Measurements from ENCODE around the gene ADGRL1. TPM values are rescaled to one million over a fixed set of nuclear protein-coding genes. Genes with fewer than 3 reads are reported as not detected.
A peak's percentile ranks its signal among the peaks of the same experiment; 100 is the strongest.

The ADGRL1 gene
- total RNA-seq, 2 experiments from 2014 or later, result 22.2 to 23.9 TPM

DNA sequence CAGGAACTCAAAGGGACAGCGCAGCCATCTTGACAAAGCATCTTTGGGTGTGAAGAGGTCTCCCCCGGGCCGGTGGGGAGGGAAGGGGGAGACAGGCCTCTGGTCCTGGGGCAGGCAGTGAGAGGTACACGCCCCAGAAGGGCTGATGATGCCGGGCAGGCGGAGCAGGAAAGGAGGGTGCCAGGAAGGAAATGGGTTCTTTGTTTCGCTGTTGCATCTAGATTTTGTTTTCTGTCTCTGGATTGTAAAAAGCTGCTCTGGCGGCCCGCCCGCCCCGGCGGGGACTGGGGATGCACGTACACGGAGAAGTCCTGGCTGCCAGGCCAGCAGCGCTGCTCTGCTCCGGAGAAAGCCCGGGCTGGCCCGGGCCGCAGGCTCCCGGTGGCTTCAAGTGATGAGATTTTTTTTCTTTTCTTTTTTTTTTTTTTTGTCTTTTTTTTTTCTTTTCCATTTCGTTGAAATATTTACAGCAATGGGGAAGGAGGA, 56.4 kb downstream of the ADGRL1 start:
- POLR2A ChIA-PET, result interaction anchor here (0.5 to 5.3 kb wide), 5 partner anchors 12 to 536 kb away, joined by 3 to 52 read pairs (median 3); partner anchors contain the start of gene ASF1B
- H3K4me3 ChIP-seq (ENCODE audit: low read length), result peak overlapping the region; percentile 55

DNA sequence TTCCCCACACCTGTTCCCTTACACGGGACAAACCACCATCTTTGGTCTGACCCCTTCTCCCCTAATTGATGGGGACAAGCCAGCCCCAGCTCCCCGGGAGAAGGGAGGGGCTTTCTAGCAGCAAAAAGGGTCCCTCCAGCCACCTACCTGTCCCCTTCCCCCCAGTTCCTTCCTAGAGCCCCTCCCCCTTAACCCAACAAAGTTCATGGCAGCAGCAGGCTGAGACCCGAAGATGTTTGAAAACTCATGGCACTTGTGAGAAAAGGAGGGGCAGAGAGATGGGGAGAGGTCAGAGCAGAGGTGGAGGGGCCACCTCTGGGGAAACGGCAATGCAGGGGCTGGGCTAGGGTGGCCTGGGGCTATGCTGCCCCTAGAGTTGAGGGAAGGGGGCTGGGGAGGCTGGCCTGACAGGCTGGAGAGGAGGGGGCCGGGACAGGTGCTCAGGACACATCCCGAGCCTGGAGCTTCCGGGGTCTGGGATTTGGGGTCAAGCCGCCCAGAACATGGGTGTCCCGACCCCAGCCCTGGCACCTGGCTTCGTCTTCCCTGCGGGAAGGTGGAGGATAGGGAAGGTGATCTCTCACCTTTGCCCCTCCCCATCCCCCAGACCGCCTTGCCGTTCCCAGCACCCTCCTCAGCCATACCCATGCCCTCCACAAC, 57.1 kb downstream of the ADGRL1 start:
- H3K9me3 Mint-ChIP-seq, result no peaks in the 10 kb centered on the region
- Histone ChIP-seq H3K4me1 (ENCODE audit: insufficient read depth, low read length) (peaks cover 40% of the 10 kb centered on the region), H3K9me3 (ENCODE audit: control insufficient read depth in 1 of 2, insufficient read depth in 1 of 2, low read length in 2 of 2) (no peaks in the 10 kb centered on the region), H3K27me3 (ENCODE audit: control insufficient read depth in 1 of 2, insufficient read depth in 2 of 2, low read length in 2 of 2) (no peaks in the 10 kb centered on the region), H3K36me3 (ENCODE audit: insufficient read depth, low read length) (peaks cover 7% of the 10 kb centered on the region), H3K4me3 (ENCODE audit: low read length) (peak overlapping the region; percentile 55), H3K27ac (ENCODE audit: low read depth in 1 of 2, low read length in 2 of 2) (peak overlapping the region; percentile 84 to 94)
- TF ChIP-seq, protein P1, sequence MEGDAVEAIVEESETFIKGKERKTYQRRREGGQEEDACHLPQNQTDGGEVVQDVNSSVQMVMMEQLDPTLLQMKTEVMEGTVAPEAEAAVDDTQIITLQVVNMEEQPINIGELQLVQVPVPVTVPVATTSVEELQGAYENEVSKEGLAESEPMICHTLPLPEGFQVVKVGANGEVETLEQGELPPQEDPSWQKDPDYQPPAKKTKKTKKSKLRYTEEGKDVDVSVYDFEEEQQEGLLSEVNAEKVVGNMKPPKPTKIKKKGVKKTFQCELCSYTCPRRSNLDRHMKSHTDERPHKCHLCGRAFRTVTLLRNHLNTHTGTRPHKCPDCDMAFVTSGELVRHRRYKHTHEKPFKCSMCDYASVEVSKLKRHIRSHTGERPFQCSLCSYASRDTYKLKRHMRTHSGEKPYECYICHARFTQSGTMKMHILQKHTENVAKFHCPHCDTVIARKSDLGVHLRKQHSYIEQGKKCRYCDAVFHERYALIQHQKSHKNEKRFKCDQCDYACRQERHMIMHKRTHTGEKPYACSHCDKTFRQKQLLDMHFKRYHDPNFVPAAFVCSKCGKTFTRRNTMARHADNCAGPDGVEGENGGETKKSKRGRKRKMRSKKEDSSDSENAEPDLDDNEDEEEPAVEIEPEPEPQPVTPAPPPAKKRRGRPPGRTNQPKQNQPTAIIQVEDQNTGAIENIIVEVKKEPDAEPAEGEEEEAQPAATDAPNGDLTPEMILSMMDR (IDR thresholded peaks at IDR 0.05), result no peak
- intact Hi-C loops (cut with DNase I, micrococcal nuclease), result loop anchor here (1.0 to 5.0 kb wide), 3 partner anchors 12 to 198 kb away; no protein-coding TSS in a partner anchor
- POLR2A ChIA-PET, result interaction anchor here (0.5 to 5.3 kb wide), 4 partner anchors 11 to 536 kb away, joined by 3 to 52 read pairs (median 3); partner anchors contain the start of gene ASF1B
- DNase-seq (no peak), ATAC-seq (ENCODE audit: poor library complexity) (no peak)
- H3K36me3 Mint-ChIP-seq (ENCODE audit: low read depth), result peaks cover 15% of the 10 kb centered on the region
- H3K4me3 Mint-ChIP-seq, result peak overlapping the region; percentile 84
- H3K4me1 Mint-ChIP-seq (ENCODE audit: low read depth), result peaks cover 40% of the 10 kb centered on the region
- CTCF ChIA-PET, result interaction anchor here (0.5 to 2.3 kb wide), 9 partner anchors 10 to 331 kb away, joined by 3 to 11 read pairs (median 3); partner anchors contain the start of gene ASF1B
- H3K27me3 Mint-ChIP-seq, result no peaks in the 10 kb centered on the region
- peak overlapping the region; percentile 99 for H3K27ac Mint-ChIP-seq

More for the DNA sequence above, 56.4 kb downstream of the ADGRL1 start:
- peak overlapping the region; percentile 99 for H3K27ac Mint-ChIP-seq
- H3K36me3 Mint-ChIP-seq (ENCODE audit: low read depth), result peaks cover 20% of the 10 kb centered on the region
- no peaks in the 10 kb centered on the region for H3K27me3 ChIP-seq (ENCODE audit: control insufficient read depth in 1 of 2, insufficient read depth in 2 of 2, low read length in 2 of 2)
- H3K36me3 ChIP-seq (ENCODE audit: insufficient read depth, low read length), result peaks cover 10% of the 10 kb centered on the region
- peaks cover 40% of the 10 kb centered on the region for H3K4me1 ChIP-seq (ENCODE audit: insufficient read depth, low read length)
- H3K9me3 Mint-ChIP-seq, result no peaks in the 10 kb centered on the region
- H3K4me1 Mint-ChIP-seq (ENCODE audit: low read depth), result peaks cover 40% of the 10 kb centered on the region
- H3K27ac ChIP-seq (ENCODE audit: low read depth in 1 of 2, low read length in 2 of 2), result peak overlapping the region; percentile 84 to 94
- TF ChIP-seq, protein P1 (IDR thresholded peaks at IDR 0.05), result no peak
- intact Hi-C loops (cut with DNase I, micrococcal nuclease), result loop anchor here (1.0 to 5.0 kb wide), 3 partner anchors 12 to 198 kb away; no protein-coding TSS in a partner anchor
- CTCF ChIA-PET, result interaction anchor here (0.7 to 1.8 kb wide), 3 partner anchors 13 to 139 kb away, joined by 3 to 10 read pairs (median 3); partner anchors contain the start of gene ASF1B
- no peaks in the 10 kb centered on the region for H3K9me3 ChIP-seq (ENCODE audit: control insufficient read depth in 1 of 2, insufficient read depth in 1 of 2, low read length in 2 of 2)
- H3K4me3 Mint-ChIP-seq, result peak overlapping the region; percentile 84
- DNase-seq (peak; percentile 45 to 82 (median 65)), ATAC-seq (ENCODE audit: poor library complexity) (peak; percentile 89)
- no peaks in the 10 kb centered on the region for H3K27me3 Mint-ChIP-seq

DNA sequence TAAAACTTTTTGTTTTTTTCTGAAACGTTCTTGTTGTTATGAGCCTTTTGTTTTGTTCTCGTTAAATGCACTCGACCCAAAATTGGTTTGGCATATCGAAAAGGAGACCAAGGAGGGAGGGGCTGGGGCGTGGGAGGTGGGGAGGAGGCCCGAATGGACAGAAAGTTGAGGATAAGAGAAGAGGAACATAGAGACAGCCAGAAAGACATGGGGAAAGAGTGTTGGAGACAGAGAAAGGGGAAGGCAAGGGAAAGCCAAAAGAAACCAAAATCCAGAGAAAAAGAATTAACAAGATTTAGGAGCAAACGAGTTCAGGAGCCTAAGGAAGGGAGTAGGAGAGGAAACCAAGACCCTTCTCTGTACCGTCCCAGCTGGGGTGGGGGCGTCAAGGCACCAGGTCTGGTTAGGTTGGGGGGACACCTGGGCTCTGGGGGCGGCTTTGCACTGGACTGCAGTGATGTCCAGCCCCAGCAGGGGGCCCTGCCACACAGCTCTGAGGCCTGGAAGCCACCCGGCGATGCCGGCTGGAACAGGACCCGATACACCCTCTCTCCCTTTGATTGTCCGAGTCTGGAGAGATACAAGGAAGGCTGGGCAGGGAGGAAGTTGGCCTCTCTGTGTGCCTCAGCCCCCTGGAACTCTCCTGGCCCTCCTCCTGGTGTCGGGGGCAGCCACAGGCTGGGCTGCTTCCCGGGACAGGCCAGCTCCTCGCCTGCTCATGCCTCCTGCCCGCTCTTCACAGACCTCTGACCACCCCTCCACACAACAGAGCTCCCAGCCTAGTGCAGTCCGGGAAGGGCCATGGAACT, 58.0 kb downstream of the ADGRL1 start:
- peaks cover 7% of the 10 kb centered on the region for H3K36me3 ChIP-seq (ENCODE audit: insufficient read depth, low read length)
- H3K9me3 ChIP-seq (ENCODE audit: control insufficient read depth in 1 of 2, insufficient read depth in 1 of 2, low read length in 2 of 2), result no peaks in the 10 kb centered on the region
- Mint-ChIP-seq H3K4me1 (ENCODE audit: low read depth) (peaks cover 41% of the 10 kb centered on the region), H3K27ac (peak overlapping the region; percentile 99), H3K9me3 (no peaks in the 10 kb centered on the region), H3K4me3 (peak overlapping the region; percentile 57), H3K27me3 (no peaks in the 10 kb centered on the region), H3K36me3 (ENCODE audit: low read depth) (peaks cover 12% of the 10 kb centered on the region)
- ATAC-seq (ENCODE audit: poor library complexity), result peak; percentile 55
- H3K4me1 ChIP-seq (ENCODE audit: insufficient read depth, low read length), result peaks cover 40% of the 10 kb centered on the region
- DNase-seq, result peak; percentile 36 to 75 (median 53)
- ChIA-PET POLR2A (interaction anchor here (0.9 to 5.3 kb wide), 3 partner anchors 10 to 258 kb away, joined by 3 to 52 read pairs (median 3); partner anchors contain the start of gene ASF1B), CTCF (interaction anchor here (0.5 to 2.3 kb wide), 7 partner anchors 9 to 332 kb away, joined by 3 to 11 read pairs (median 4); partner anchors contain the start of gene ASF1B)
- no peaks in the 10 kb centered on the region for H3K27me3 ChIP-seq (ENCODE audit: control insufficient read depth in 1 of 2, insufficient read depth in 2 of 2, low read length in 2 of 2)
- intact Hi-C loops (cut with DNase I, micrococcal nuclease), result loop anchor here (5.0 kb wide), 2 partner anchors 49 to 199 kb away; no protein-coding TSS in a partner anchor
- peak overlapping the region; percentile 84 to 94 for H3K27ac ChIP-seq (ENCODE audit: low read depth in 1 of 2, low read length in 2 of 2)
- TF ChIP-seq, protein P1 (IDR thresholded peaks at IDR 0.05), result peak; percentile 70
- H3K4me3 ChIP-seq (ENCODE audit: low read length), result no peak overlapping the region

Measured in CD4-positive, alpha-beta T cell (primary cell).